Esophagus squamous epithelium (tissue), 4 donors: Measurements from ENCODE around the gene NUFIP1.

Source experiments
- CTCF ChIP-seq, 6 experiments: fragments of 450-650 bp in 4 of 6; fragments of 200-600 bp in 2 of 6; sonication (generic) in 2 of 6; IDR thresholded peaks; one replicate each; pipeline ENCODE4 v1.5.1; 2016 to 2019; ENCODE audit warnings: antibody characterized with exemption in 6 of 6, mild to moderate bottlenecking in 4 of 6, moderate library complexity in 4 of 6
- POLR2A ChIP-seq, 4 donors: fragments of 450-650 bp; IDR thresholded peaks; one replicate each; pipeline ENCODE4 v1.6.1; 2017; ENCODE audit warnings: antibody characterized with exemption in 4 of 4, mild to moderate bottlenecking in 4 of 4, moderate library complexity in 3 of 4

GRCh38 chr13:44938854-44939253 lies 50.4 kb downstream of the NUFIP1 start:
- no peak for TF ChIP-seq CTCF (IDR thresholded peaks at IDR 0.05)
- TF ChIP-seq POLR2A (IDR thresholded peaks at IDR 0.05): no peak
